ENCODE data around the gene TREML2. TPM values are rescaled to one million over a fixed set of nuclear protein-coding genes. Genes with fewer than 3 reads are reported as not detected.

The TREML2 gene
- total and polyA plus RNA-seq, 4 donors: 0.06 to 4.4 (median 1.0) TPM

- Histone ChIP-seq H3K9ac (ENCODE audit: insufficient read depth in 1 of 2, low read length in 2 of 2) (no peak overlapping the region), H3K36me3 (ENCODE audit: control insufficient read depth in 4 of 4, insufficient read depth in 4 of 4, low read length in 4 of 4) (no peaks in the 10 kb centered on the region), H3K27ac (ENCODE audit: low read depth in 1 of 2, low read length in 1 of 2) (no peak overlapping the region), H3K9me3 (ENCODE audit: control insufficient read depth in 4 of 4, insufficient read depth in 3 of 4, low read length in 3 of 4) (peaks cover 0 to 12% (median 2%) of the 10 kb centered on the region in 4 donors), H3K4me1 (ENCODE audit: control insufficient read depth in 5 of 5, insufficient read depth in 5 of 5, low read length in 5 of 5) (no peaks in the 10 kb centered on the region), H3K27me3 (ENCODE audit: control insufficient read depth in 3 of 3, insufficient read depth in 3 of 3, low read length in 2 of 3) (no peaks in the 10 kb centered on the region), H3K4me3 (no peak overlapping the region)
- ATAC-seq (ENCODE audit: insufficient read depth, low FRiP score): no peak
- DNase-seq: no peak
- WGBS, 2 donors: 81 to 85% methylated on average over 5 of the region's 5 CpGs
- no peak for TF ChIP-seq CTCF (IDR thresholded peaks at IDR 0.05; ENCODE audit: control extremely low read depth, extremely low read depth)
These were observed 8.8 kb upstream of the TREML2 start for GRCh38 chr6:41209547-41210320.

GRCh38 chr6:41208439-41209106 is 7.6 kb upstream of the TREML2 start:
- no peak for TF ChIP-seq CTCF (IDR thresholded peaks at IDR 0.05; ENCODE audit: control extremely low read depth, extremely low read depth)
- no peak overlapping the region for H3K27ac ChIP-seq (ENCODE audit: low read depth in 1 of 2, low read length in 1 of 2)
- 72 to 90% methylated on average over 7 of the region's 7 CpGs for WGBS, 2 donors
- ATAC-seq (ENCODE audit: insufficient read depth, low FRiP score) (no peak), DNase-seq (no peak)
- H3K27me3 ChIP-seq (ENCODE audit: control insufficient read depth in 3 of 3, insufficient read depth in 3 of 3, low read length in 2 of 3): no peaks in the 10 kb centered on the region
- H3K36me3 ChIP-seq (ENCODE audit: control insufficient read depth in 4 of 4, insufficient read depth in 4 of 4, low read length in 4 of 4): no peaks in the 10 kb centered on the region
- H3K4me1 ChIP-seq (ENCODE audit: control insufficient read depth in 5 of 5, insufficient read depth in 5 of 5, low read length in 5 of 5): no peaks in the 10 kb centered on the region
- no peak overlapping the region for H3K4me3 ChIP-seq
- H3K9ac ChIP-seq (ENCODE audit: insufficient read depth in 1 of 2, low read length in 2 of 2): no peak overlapping the region
- peaks cover 0 to 10% (median 0%) of the 10 kb centered on the region in 4 donors for H3K9me3 ChIP-seq (ENCODE audit: control insufficient read depth in 4 of 4, insufficient read depth in 3 of 4, low read length in 3 of 4)

- no peak for ATAC-seq (ENCODE audit: insufficient read depth, low FRiP score)
- no peak overlapping the region for H3K27ac ChIP-seq (ENCODE audit: low read depth in 1 of 2, low read length in 1 of 2)
- H3K4me1 ChIP-seq (ENCODE audit: control insufficient read depth in 5 of 5, insufficient read depth in 5 of 5, low read length in 5 of 5): peaks cover 0 to 2% (median 0%) of the 10 kb centered on the region in 5 donors
- WGBS, 2 donors: 84 to 91% methylated on average over 1 of the region's 1 CpG
- no peak for TF ChIP-seq CTCF (IDR thresholded peaks at IDR 0.05; ENCODE audit: control extremely low read depth, extremely low read depth)
- H3K9me3 ChIP-seq (ENCODE audit: control insufficient read depth in 4 of 4, insufficient read depth in 3 of 4, low read length in 3 of 4): peaks cover 0 to 6% (median 0%) of the 10 kb centered on the region in 4 donors
- no peaks in the 10 kb centered on the region for H3K27me3 ChIP-seq (ENCODE audit: control insufficient read depth in 3 of 3, insufficient read depth in 3 of 3, low read length in 2 of 3)
- no peak overlapping the region for H3K9ac ChIP-seq (ENCODE audit: insufficient read depth in 1 of 2, low read length in 2 of 2)
- H3K36me3 ChIP-seq (ENCODE audit: control insufficient read depth in 4 of 4, insufficient read depth in 4 of 4, low read length in 4 of 4): no peaks in the 10 kb centered on the region
- DNase-seq: no peak
- H3K4me3 ChIP-seq: no peak overlapping the region
These were observed 3.2 kb upstream of the TREML2 start for GRCh38 chr6:41204156-41204555.

Measured in lung (tissue), 12 donors.